ENCODE measurements around the gene DPYSL4. TPM values are rescaled to one million over a fixed set of nuclear protein-coding genes. Genes with fewer than 3 reads are reported as not detected.

DPYSL4 gene
- total and polyA plus RNA-seq, 3 experiments from 2014 or later, result 3.2 to 3.3 TPM; not detected in 1

DNA sequence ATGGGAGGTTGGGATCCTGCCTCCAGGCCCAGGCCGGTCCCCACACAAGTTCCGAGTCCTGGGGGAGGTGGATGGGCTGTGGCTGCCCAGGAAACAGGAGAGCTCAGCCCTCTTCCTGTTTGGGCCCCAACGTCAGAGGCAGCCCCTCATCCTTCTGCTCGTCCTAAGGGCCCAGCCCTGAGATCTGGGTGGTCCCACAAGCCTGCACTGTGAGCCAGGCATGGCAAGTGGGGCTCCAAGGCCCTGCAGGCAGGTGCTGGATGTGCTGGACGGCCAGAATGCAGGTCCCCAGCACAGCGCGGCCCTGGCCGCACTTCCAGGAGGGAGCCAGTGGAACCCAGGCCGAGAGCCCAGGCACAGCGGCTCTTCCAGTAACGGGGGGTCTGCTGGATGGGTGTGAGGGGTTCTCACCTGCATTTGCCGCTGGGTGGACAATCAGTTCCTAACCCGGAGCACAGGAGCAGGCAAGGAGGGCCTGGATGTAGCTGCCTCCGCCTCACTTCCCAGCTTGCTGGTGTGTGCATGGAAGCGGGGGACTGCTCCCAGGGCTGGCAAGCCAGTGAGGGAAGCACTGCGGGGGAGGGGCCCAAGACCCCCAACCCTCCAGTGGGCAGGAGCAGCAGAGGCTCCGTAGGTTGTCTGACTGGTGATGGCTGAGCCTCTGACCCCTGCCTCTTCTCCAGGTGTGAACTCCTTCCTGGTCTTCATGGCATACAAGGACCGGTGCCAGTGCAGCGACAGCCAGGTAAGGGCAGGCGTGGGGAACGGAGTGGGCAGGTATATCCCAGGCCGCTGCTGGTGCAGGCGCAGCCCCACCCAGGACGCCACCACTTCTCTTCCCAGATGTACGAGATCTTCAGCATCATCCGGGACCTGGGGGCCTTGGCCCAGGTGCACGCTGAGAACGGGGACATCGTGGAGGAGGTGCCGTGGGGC lies 9.7 kb downstream of the DPYSL4 start:
- Mint-ChIP-seq H3K27me3 (peaks cover 0 to 4% of the 10 kb centered on the region in 2 donors), H3K36me3 (peaks cover 0 to 2% (median 0%) of the 10 kb centered on the region in 3 donors), H3K9me3 (no peaks in the 10 kb centered on the region), H3K27ac (no peak overlapping the region), H3K4me3 (no peak overlapping the region), H3K4me1 (no peaks in the 10 kb centered on the region)
- Histone ChIP-seq H3K27me3 (ENCODE audit: insufficient read depth, low read length, poor library complexity, severe bottlenecking) (no peaks in the 10 kb centered on the region), H3K36me3 (ENCODE audit: insufficient read depth, low read length) (no peaks in the 10 kb centered on the region), H3K4me1 (ENCODE audit: insufficient read depth, low read length) (no peaks in the 10 kb centered on the region), H3K9me3 (ENCODE audit: low read length) (no peaks in the 10 kb centered on the region), H3K27ac (ENCODE audit: low read depth, low read length) (no peak overlapping the region), H3K4me3 (ENCODE audit: low read length) (no peak overlapping the region)
- peak in 1 of 5 donors; percentile 33 for DNase-seq
- POLR2A ChIA-PET, result no interaction called here
- CTCF ChIA-PET, result no interaction called here

- POLR2A ChIA-PET, result no interaction called here
- H3K9me3 Mint-ChIP-seq, result no peaks in the 10 kb centered on the region
Measured at GRCh38 chr10:132197271-132198067, 10.7 kb downstream of the DPYSL4 start.

DNA sequence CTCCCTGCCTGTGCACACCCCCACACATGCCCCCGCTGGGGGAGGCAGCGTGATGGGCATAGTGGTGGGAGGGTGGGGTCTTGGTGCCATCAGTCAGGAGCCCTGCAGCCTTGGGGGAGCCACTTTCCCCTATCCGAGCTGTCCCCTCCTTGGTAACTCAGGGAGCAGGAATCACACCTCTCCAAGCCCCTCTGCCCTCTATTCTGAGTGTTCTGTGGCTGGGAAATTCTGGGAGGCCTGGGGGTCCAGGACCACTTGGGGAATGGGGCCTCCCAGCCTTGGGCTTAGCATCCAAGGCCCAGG lies 11.3 kb downstream of the DPYSL4 start:
- Mint-ChIP-seq H3K4me1 (no peaks in the 10 kb centered on the region), H3K4me3 (no peak overlapping the region), H3K36me3 (peaks cover 0 to 2% (median 0%) of the 10 kb centered on the region in 3 donors), H3K27me3 (peaks cover 0 to 3% of the 10 kb centered on the region in 2 donors), H3K27ac (no peak overlapping the region), H3K9me3 (no peaks in the 10 kb centered on the region)
- Histone ChIP-seq H3K27me3 (ENCODE audit: insufficient read depth, low read length, poor library complexity, severe bottlenecking) (no peaks in the 10 kb centered on the region), H3K9me3 (ENCODE audit: low read length) (no peaks in the 10 kb centered on the region), H3K4me1 (ENCODE audit: insufficient read depth, low read length) (no peaks in the 10 kb centered on the region), H3K4me3 (ENCODE audit: low read length) (no peak overlapping the region), H3K27ac (ENCODE audit: low read depth, low read length) (no peak overlapping the region), H3K36me3 (ENCODE audit: insufficient read depth, low read length) (no peaks in the 10 kb centered on the region)
- ChIA-PET CTCF (no interaction called here), POLR2A (no interaction called here)
- DNase-seq, result peak in 1 of 5 donors; percentile 42

More at GRCh38 chr10:132197271-132198067, 10.7 kb downstream of the DPYSL4 start:
- Mint-ChIP-seq H3K4me3 (no peak overlapping the region), H3K27me3 (peaks cover 0 to 4% of the 10 kb centered on the region in 2 donors), H3K36me3 (peaks cover 0 to 2% (median 0%) of the 10 kb centered on the region in 3 donors), H3K27ac (no peak overlapping the region), H3K4me1 (no peaks in the 10 kb centered on the region)
- peak in 1 of 5 donors; percentile 23 for DNase-seq
- no peak overlapping the region for H3K4me3 ChIP-seq (ENCODE audit: low read length)
- H3K4me1 ChIP-seq (ENCODE audit: insufficient read depth, low read length), result no peaks in the 10 kb centered on the region
- no peak overlapping the region for H3K27ac ChIP-seq (ENCODE audit: low read depth, low read length)
- no peaks in the 10 kb centered on the region for H3K9me3 ChIP-seq (ENCODE audit: low read length)
- no peaks in the 10 kb centered on the region for H3K36me3 ChIP-seq (ENCODE audit: insufficient read depth, low read length)
- CTCF ChIA-PET, result no interaction called here
- no peaks in the 10 kb centered on the region for H3K27me3 ChIP-seq (ENCODE audit: insufficient read depth, low read length, poor library complexity, severe bottlenecking)

GRCh38 chr10:132198381-132199181 lies 11.8 kb downstream of the DPYSL4 start:
- Histone ChIP-seq H3K27ac (ENCODE audit: low read depth, low read length) (no peak overlapping the region), H3K36me3 (ENCODE audit: insufficient read depth, low read length) (no peaks in the 10 kb centered on the region), H3K4me1 (ENCODE audit: insufficient read depth, low read length) (no peaks in the 10 kb centered on the region), H3K4me3 (ENCODE audit: low read length) (no peak overlapping the region), H3K9me3 (ENCODE audit: low read length) (no peaks in the 10 kb centered on the region), H3K27me3 (ENCODE audit: insufficient read depth, low read length, poor library complexity, severe bottlenecking) (no peaks in the 10 kb centered on the region)
- ChIA-PET CTCF (no interaction called here), POLR2A (no interaction called here)
- Mint-ChIP-seq H3K4me1 (no peaks in the 10 kb centered on the region), H3K4me3 (no peak overlapping the region), H3K27ac (no peak overlapping the region), H3K27me3 (peaks cover 0 to 2% of the 10 kb centered on the region in 2 donors), H3K9me3 (no peaks in the 10 kb centered on the region), H3K36me3 (peaks cover 0 to 1% (median 0%) of the 10 kb centered on the region in 3 donors)
- peak in 1 of 5 donors; percentile 48 for DNase-seq

- no peaks in the 10 kb centered on the region for H3K36me3 ChIP-seq (ENCODE audit: insufficient read depth, low read length)
- no peaks in the 10 kb centered on the region for H3K36me3 Mint-ChIP-seq
- POLR2A ChIA-PET, result no interaction called here
- CTCF ChIA-PET, result no interaction called here
- H3K27me3 ChIP-seq (ENCODE audit: insufficient read depth, low read length, poor library complexity, severe bottlenecking), result no peaks in the 10 kb centered on the region
- H3K9me3 ChIP-seq (ENCODE audit: low read length), result no peaks in the 10 kb centered on the region
- no peak overlapping the region for H3K27ac Mint-ChIP-seq
- H3K9me3 Mint-ChIP-seq, result no peaks in the 10 kb centered on the region
- peaks cover 0 to 2% of the 10 kb centered on the region in 2 donors for H3K27me3 Mint-ChIP-seq
- no peaks in the 10 kb centered on the region for H3K4me1 Mint-ChIP-seq
- H3K4me3 ChIP-seq (ENCODE audit: low read length), result no peak overlapping the region
- no peak overlapping the region for H3K4me3 Mint-ChIP-seq
- H3K27ac ChIP-seq (ENCODE audit: low read depth, low read length), result no peak overlapping the region
- no peaks in the 10 kb centered on the region for H3K4me1 ChIP-seq (ENCODE audit: insufficient read depth, low read length)
- peak in 1 of 5 donors; percentile 37 for DNase-seq
Measured at GRCh38 chr10:132199268-132199853, 12.6 kb downstream of the DPYSL4 start.

GRCh38 chr10:132199854-132200311 lies 13.1 kb downstream of the DPYSL4 start:
- H3K4me3 Mint-ChIP-seq, result no peak overlapping the region
- H3K9me3 ChIP-seq (ENCODE audit: low read length), result no peaks in the 10 kb centered on the region
- H3K4me1 ChIP-seq (ENCODE audit: insufficient read depth, low read length), result no peaks in the 10 kb centered on the region
- H3K4me1 Mint-ChIP-seq, result no peaks in the 10 kb centered on the region
- ChIA-PET POLR2A (no interaction called here), CTCF (no interaction called here)
- no peaks in the 10 kb centered on the region for H3K9me3 Mint-ChIP-seq
- no peak overlapping the region for H3K27ac Mint-ChIP-seq
- no peaks in the 10 kb centered on the region for H3K36me3 ChIP-seq (ENCODE audit: insufficient read depth, low read length)
- peak in 1 of 5 donors; percentile 29 for DNase-seq
- H3K36me3 Mint-ChIP-seq, result no peaks in the 10 kb centered on the region
- H3K4me3 ChIP-seq (ENCODE audit: low read length), result no peak overlapping the region
- H3K27me3 ChIP-seq (ENCODE audit: insufficient read depth, low read length, poor library complexity, severe bottlenecking), result no peaks in the 10 kb centered on the region
- H3K27me3 Mint-ChIP-seq, result peaks cover 0 to 1% of the 10 kb centered on the region in 2 donors
- no peak overlapping the region for H3K27ac ChIP-seq (ENCODE audit: low read depth, low read length)

- Histone ChIP-seq H3K36me3 (ENCODE audit: insufficient read depth, low read length) (no peaks in the 10 kb centered on the region), H3K9me3 (ENCODE audit: low read length) (no peaks in the 10 kb centered on the region), H3K27ac (ENCODE audit: low read depth, low read length) (no peak overlapping the region), H3K4me1 (ENCODE audit: insufficient read depth, low read length) (no peaks in the 10 kb centered on the region), H3K27me3 (ENCODE audit: insufficient read depth, low read length, poor library complexity, severe bottlenecking) (no peaks in the 10 kb centered on the region), H3K4me3 (ENCODE audit: low read length) (no peak overlapping the region)
- POLR2A ChIA-PET, result no interaction called here
- H3K9me3 Mint-ChIP-seq, result no peaks in the 10 kb centered on the region
- no peak overlapping the region for H3K27ac Mint-ChIP-seq
- H3K27me3 Mint-ChIP-seq, result no peaks in the 10 kb centered on the region
- no peaks in the 10 kb centered on the region for H3K36me3 Mint-ChIP-seq
- CTCF ChIA-PET, result no interaction called here
- no peaks in the 10 kb centered on the region for H3K4me1 Mint-ChIP-seq
- no peak overlapping the region for H3K4me3 Mint-ChIP-seq
- peak in 1 of 5 donors; percentile 47 for DNase-seq
Measured at GRCh38 chr10:132200344-132201110, 13.8 kb downstream of the DPYSL4 start.
